Myocyte (in vitro differentiated cells): ENCODE data around the gene ESD. TPM values are rescaled to one million over a fixed set of nuclear protein-coding genes. Genes with fewer than 3 reads are reported as not detected.

Experiments used
- DNase-seq: peaks from one replicate; pipeline ENCODE4 v3.0.0-alpha.2; 2012; ENCODE audit warnings: low read depth
- total RNA-seq: library from RNA; depleted of rRNA; stranded (reverse); fragments of >200 nt; gene quantifications from 2 replicates; pipeline ENCODE4 v1.2.3, GENCODE V29; 2014

The ESD gene
- total RNA-seq, 1 donor from 2014 or later = 146 TPM

- DNase-seq = no peak
These were observed 49.7 kb downstream of the ESD start for GRCh38 chr13:46747031-46747820.

GRCh38 chr13:46745706-46746105, 51.3 kb downstream of the ESD start:
- DNase-seq = no peak

- no peak for DNase-seq
These were observed 51.9 kb downstream of the ESD start for GRCh38 chr13:46745062-46745461.

GRCh38 chr13:46743191-46743590, 53.8 kb downstream of the ESD start:
- DNase-seq = no peak

- no peak for DNase-seq
These were observed 57.4 kb downstream of the ESD start for GRCh38 chr13:46739447-46740098.

- DNase-seq = no peak
These were observed 58.2 kb downstream of the ESD start for GRCh38 chr13:46738766-46739165.

- no peak for DNase-seq
These were observed 58.9 kb downstream of the ESD start for GRCh38 chr13:46738055-46738454.

- DNase-seq = no peak
These were observed 60.2 kb downstream of the ESD start for GRCh38 chr13:46736541-46737310.

- DNase-seq = no peak
These were observed 61.5 kb downstream of the ESD start for GRCh38 chr13:46735425-46735824.

GRCh38 chr13:46731535-46731934, 65.4 kb downstream of the ESD start:
- no peak for DNase-seq

- DNase-seq = peak; percentile 23
These were observed 68.2 kb downstream of the ESD start for GRCh38 chr13:46728777-46729176.

GRCh38 chr13:46726347-46726746, 70.6 kb downstream of the ESD start:
- no peak for DNase-seq

Other genes with a start within 250 kb of the ESD start
- 9.9 and 11.8 TPM in 2 replicates for gene LRCH1, start 244.0 kb downstream of the ESD start, total RNA-seq
- 0.29 and 1.0 TPM in 2 replicates for gene HTR2A, start 99.9 kb upstream of the ESD start, total RNA-seq